HG03060 (cell line): ENCODE results near the gene HMGXB3.
"Not testable (repeated sequence)": the region's sequence is repeated elsewhere in the genome, so short reads cannot be mapped to it uniquely, and the experiment has no call there.

Experiments used
- ATAC-seq: cut with Tn5 transposase; IDR thresholded peaks from one replicate; pipeline ENCODE4 v1.9.1; 2021; ENCODE audit warnings: low read depth, moderate number of reproducible peaks; ENCODE audit not compliant: unreplicated experiment

HMGXB3 gene

GRCh38 chr5:150046031-150046430 is 45.5 kb downstream of the HMGXB3 start:
- ATAC-seq = no peak

GRCh38 chr5:150050172-150050811 is 49.8 kb downstream of the HMGXB3 start:
- ATAC-seq = not testable (repeated sequence)

- ATAC-seq = no peak
Observed at GRCh38 chr5:150051657-150052195, 51.2 kb downstream of the HMGXB3 start.

GRCh38 chr5:150052226-150052955 is 51.9 kb downstream of the HMGXB3 start:
- no peak for ATAC-seq

- ATAC-seq = no peak
Observed at GRCh38 chr5:150052956-150053712, 52.6 kb downstream of the HMGXB3 start.

- ATAC-seq = no peak
Observed at GRCh38 chr5:150053713-150054392, 53.3 kb downstream of the HMGXB3 start.

- no peak for ATAC-seq
Observed at GRCh38 chr5:150054569-150054968, 54.0 kb downstream of the HMGXB3 start.

- no peak for ATAC-seq
Observed at GRCh38 chr5:150055326-150056074, 55.0 kb downstream of the HMGXB3 start.

- ATAC-seq = no peak
Observed at GRCh38 chr5:150056075-150056443, 55.5 kb downstream of the HMGXB3 start.

- ATAC-seq = no peak
Observed at GRCh38 chr5:150057052-150057451, 56.5 kb downstream of the HMGXB3 start.

- ATAC-seq = no peak
Observed at GRCh38 chr5:150057511-150057910, 57.0 kb downstream of the HMGXB3 start.

- no peak for ATAC-seq
Observed at GRCh38 chr5:150057996-150058395, 57.5 kb downstream of the HMGXB3 start.

GRCh38 chr5:150058480-150059126 is 58.1 kb downstream of the HMGXB3 start:
- no peak for ATAC-seq

- ATAC-seq = no peak
Observed at GRCh38 chr5:150059623-150060022, 59.1 kb downstream of the HMGXB3 start.

- no peak for ATAC-seq
Observed at GRCh38 chr5:150060471-150060870, 59.9 kb downstream of the HMGXB3 start.

- no peak for ATAC-seq
Observed at GRCh38 chr5:150061538-150061995, 61.0 kb downstream of the HMGXB3 start.

- no peak for ATAC-seq
Observed at GRCh38 chr5:150062216-150062922, 61.8 kb downstream of the HMGXB3 start.

- no peak for ATAC-seq
Observed at GRCh38 chr5:150063638-150064037, 63.1 kb downstream of the HMGXB3 start.
